ENCODE measurements around the gene MAPK1.
"Not testable (repeated sequence)": the region's sequence is repeated elsewhere in the genome, so short reads cannot be mapped to it uniquely, and the experiment has no call there.

DNA sequence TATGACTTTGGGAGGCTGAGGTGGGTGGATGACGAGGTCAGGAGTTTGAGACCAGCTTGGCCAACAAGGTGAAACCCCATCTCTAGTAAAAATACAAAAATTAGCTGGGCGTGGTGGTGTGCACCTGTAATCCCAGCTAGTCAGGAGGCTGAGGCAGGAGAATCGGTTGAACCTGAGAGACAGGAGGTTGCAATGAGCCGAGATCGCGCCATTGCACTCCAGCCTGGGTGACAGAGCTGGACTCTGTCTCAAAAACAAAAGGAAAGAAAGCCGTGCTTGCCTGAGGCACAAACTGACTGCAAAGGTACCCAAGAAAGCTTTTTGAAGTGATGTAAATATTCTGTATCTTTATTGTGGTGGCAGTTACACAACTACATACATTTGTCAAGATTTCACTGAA is 42.5 kb downstream of the MAPK1 start:
- TF ChIP-seq, protein P1, sequence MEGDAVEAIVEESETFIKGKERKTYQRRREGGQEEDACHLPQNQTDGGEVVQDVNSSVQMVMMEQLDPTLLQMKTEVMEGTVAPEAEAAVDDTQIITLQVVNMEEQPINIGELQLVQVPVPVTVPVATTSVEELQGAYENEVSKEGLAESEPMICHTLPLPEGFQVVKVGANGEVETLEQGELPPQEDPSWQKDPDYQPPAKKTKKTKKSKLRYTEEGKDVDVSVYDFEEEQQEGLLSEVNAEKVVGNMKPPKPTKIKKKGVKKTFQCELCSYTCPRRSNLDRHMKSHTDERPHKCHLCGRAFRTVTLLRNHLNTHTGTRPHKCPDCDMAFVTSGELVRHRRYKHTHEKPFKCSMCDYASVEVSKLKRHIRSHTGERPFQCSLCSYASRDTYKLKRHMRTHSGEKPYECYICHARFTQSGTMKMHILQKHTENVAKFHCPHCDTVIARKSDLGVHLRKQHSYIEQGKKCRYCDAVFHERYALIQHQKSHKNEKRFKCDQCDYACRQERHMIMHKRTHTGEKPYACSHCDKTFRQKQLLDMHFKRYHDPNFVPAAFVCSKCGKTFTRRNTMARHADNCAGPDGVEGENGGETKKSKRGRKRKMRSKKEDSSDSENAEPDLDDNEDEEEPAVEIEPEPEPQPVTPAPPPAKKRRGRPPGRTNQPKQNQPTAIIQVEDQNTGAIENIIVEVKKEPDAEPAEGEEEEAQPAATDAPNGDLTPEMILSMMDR (IDR thresholded peaks at IDR 0.05; ENCODE audit: insufficient read depth, low read length, poor library complexity, severe bottlenecking), result not testable (repeated sequence)
- TF ChIP-seq EZH2phosphoT487 (conservative IDR thresholded peaks at IDR 0.05; ENCODE audit: low read length), result not testable (repeated sequence)
